ENCODE results near the gene MAP1LC3C. TPM values are rescaled to one million over a fixed set of nuclear protein-coding genes. Genes with fewer than 3 reads are reported as not detected.

Gene MAP1LC3C
- total and polyA plus RNA-seq, 9 of the 15 experiments (the other 6 are each of a cell fraction or from before 2014, with no cell fraction given) = not detected

GRCh38 chr1:241998412-241998921 is 431 bp downstream of the MAP1LC3C start (continued):
- TF ChIP-seq NFIC (IDR thresholded peaks at IDR 0.05) (no peak), NR4A1 (CRISPR knock-in tag; IDR thresholded peaks at IDR 0.05) (no peak), NR4A1 (tag; IDR thresholded peaks at IDR 0.05) (no peak), ZBTB33 (CRISPR knock-in tag; IDR thresholded peaks at IDR 0.05) (peak; percentile 93), PTTG1 (tag; IDR thresholded peaks at IDR 0.05; ENCODE audit: low read depth) (no peak), RFX7 (CRISPR knock-in tag; IDR thresholded peaks at IDR 0.05) (no peak), KDM1A (IDR thresholded peaks at IDR 0.05) (peak in 1 of 2 experiments; percentile 22; a peak in 1 of 4 replicates), TFE3 (CRISPR knock-in tag; IDR thresholded peaks at IDR 0.05) (no peak), ETS2 (tag; IDR thresholded peaks at IDR 0.05; ENCODE audit: borderline replicate concordance, poor library complexity, severe bottlenecking) (no peak), ZEB2 (IDR thresholded peaks at IDR 0.05) (peak; percentile 88), MBD1 (CRISPR knock-in tag; IDR thresholded peaks at IDR 0.05) (no peak), ZBTB17 (CRISPR knock-in tag; IDR thresholded peaks at IDR 0.05) (no peak), CSDE1 (IDR thresholded peaks at IDR 0.05) (no peak), CHAMP1 (IDR thresholded peaks at IDR 0.05) (peak; percentile 76; the same call in 1 of the 2 replicates), MAFK (IDR thresholded peaks at IDR 0.05; ENCODE audit: low read length) (peak; percentile 38), EGR1 (conservative IDR thresholded peaks at IDR 0.05) (0 out of 2 replicates have a peak, but pooled peaks have one; percentile 11), E2F5 (CRISPR knock-in tag; IDR thresholded peaks at IDR 0.05) (no peak)
